H4 (cell line): ENCODE data around the gene ACTR3C. TPM values are rescaled to one million over a fixed set of nuclear protein-coding genes. Genes with fewer than 3 reads are reported as not detected.
"Not testable (repeated sequence)": the region's sequence is repeated elsewhere in the genome, so short reads cannot be mapped to it uniquely, and the experiment has no call there.

ENCODE experiments used
- DNase-seq: peaks from one replicate; pipeline ENCODE4 v3.0.0-alpha.2; 2015; ENCODE audit warnings: low spot score
- total RNA-seq: library from RNA; depleted of rRNA; stranded (reverse); fragments of >200 nt; shearing (Covaris generic); gene quantifications from 2 replicates; pipeline ENCODE4 v1.2.3, GENCODE V29; 2014; rRNA removed

The ACTR3C gene
- total RNA-seq, 1 experiment from 2014 or later = 0.23 TPM

- not testable (repeated sequence) for DNase-seq
Measured at GRCh38 chr7:150204577-150204976, 118.8 kb downstream of the ACTR3C start.

GRCh38 chr7:150202894-150203293, 120.5 kb downstream of the ACTR3C start:
- DNase-seq = not testable (repeated sequence)

Other genes starting within 250 kb of the ACTR3C start
- gene LRRC61, start 190 bp downstream of the ACTR3C start, total RNA-seq = not detected in 2 replicates
- not detected in 2 replicates for gene RARRES2, start 18.1 kb upstream of the ACTR3C start, total RNA-seq
- gene REPIN1, start 45.3 kb upstream of the ACTR3C start, total RNA-seq = 40.4 and 48.3 TPM in 2 replicates
- gene ZNF775, start 55.8 kb upstream of the ACTR3C start, total RNA-seq = 0.56 and 0.90 TPM in 2 replicates
- gene GIMAP8, start 127.1 kb upstream of the ACTR3C start, total RNA-seq = not detected in 2 replicates
- not detected in 2 replicates for gene GIMAP7, start 191.3 kb upstream of the ACTR3C start, total RNA-seq
- 0.12 TPM in 1 of 2 replicates, not detected in the other for gene GIMAP4, start 243.8 kb upstream of the ACTR3C start, total RNA-seq